HG03139 (cell line): ENCODE results near the gene PRLR.

ENCODE experiments used
- ATAC-seq: cut with Tn5 transposase; IDR thresholded peaks from one replicate; pipeline ENCODE4 v1.9.1; 2021; ENCODE audit not compliant: unreplicated experiment

PRLR gene

DNA sequence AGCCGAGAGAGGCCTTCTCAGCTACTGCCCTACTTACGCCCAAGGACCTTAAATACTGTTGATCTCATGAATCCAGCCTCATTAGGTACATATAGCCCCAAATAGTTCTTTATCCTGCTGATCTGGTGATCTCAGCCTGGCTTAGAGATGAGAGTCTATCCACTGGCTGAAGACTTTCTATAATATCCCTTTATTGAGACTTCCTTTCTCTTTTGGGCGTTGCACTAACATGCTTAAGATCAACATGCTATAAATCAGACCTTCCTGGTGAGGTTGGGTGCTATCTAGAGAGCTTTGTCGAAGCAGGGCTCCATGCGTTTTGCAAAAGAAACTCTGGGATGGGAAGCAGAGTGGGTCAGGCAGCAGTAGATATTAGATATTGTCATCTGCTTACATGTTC lies 138.6 kb downstream of the PRLR start:
- ATAC-seq, result no peak

DNA sequence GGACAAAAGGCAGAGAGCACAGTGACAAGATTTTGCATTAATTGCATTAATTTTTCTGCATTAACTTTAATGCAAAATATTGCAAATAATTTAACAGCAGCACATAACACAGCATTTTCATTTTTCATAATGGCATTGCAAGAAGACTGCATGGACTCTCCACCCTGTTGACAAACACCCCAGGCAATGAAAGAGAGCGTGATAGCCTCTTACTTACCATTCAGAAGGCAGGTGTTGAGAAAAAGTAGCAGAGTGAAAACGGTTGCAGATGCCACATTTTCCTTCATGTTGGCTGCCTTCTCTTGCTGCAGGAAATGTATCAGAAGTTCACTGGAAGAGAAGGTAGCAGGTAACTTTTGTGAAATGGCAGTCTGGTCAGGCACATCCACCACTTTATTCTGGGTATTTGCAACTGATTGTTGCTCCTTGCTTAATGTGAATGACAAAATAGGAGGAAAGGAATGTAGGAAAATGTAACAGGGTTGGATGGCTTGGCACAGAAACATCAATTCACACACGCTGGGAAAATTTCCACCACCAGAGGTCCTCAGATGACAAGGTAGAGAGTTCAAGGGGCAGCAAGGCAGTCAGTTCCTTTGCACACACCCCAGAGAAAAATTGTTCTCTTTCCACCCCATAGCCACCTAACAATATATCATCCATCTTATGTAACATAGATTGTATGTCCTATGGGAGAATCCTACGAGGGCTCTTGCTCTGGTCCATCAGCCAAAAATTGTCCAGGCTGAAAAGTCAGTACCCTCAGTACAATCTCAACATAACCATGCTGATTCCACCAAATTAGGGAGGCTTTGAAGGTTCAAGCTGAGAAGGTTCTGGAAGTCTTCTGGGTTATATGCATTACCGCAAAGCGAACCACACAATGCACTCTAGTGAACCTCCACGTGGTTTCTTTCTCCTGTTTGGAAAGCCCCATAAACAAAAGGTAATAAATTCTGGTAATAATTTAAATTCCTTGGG lies 140.7 kb downstream of the PRLR start:
- ATAC-seq, result no peak

DNA sequence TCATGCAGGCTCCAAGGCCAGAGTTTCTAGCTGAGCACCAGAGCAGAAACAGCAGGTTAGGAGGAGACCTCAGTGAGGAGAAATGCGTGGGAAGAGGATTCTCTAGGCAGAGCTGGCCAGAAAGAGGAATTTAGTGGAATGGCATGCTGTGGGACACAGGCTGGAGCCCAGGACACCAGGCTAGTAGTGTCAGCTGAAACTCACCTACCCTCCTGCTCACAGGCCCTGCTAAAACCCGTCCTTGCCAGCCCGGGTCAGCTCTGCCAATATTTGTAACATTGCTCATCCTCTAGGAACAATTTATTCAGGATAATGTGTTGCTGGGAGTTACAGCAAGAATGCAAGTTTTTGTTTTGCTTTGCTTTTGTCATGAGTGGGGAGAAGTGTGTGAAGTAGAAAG lies 142.3 kb downstream of the PRLR start:
- ATAC-seq, result no peak

DNA sequence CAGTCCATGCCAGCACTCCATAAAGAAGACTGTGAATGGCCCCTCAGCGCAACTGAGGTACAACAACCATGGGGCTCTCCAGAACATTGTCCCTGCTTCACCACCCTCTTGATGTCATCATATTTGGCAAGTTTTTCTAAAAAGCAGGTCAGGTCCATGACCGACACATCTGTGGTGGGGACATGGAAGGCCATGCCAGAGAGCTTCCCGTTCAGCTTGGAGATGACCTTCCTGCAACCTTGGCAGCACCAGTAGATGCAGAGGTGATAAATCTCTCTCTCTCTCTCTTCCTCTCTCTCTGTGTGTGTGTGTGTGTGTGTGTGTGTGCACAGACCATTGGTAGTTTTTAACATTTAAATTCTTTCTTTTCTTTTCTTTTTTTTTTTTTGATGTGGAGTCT lies 147.1 kb downstream of the PRLR start:
- ATAC-seq, result no peak

DNA sequence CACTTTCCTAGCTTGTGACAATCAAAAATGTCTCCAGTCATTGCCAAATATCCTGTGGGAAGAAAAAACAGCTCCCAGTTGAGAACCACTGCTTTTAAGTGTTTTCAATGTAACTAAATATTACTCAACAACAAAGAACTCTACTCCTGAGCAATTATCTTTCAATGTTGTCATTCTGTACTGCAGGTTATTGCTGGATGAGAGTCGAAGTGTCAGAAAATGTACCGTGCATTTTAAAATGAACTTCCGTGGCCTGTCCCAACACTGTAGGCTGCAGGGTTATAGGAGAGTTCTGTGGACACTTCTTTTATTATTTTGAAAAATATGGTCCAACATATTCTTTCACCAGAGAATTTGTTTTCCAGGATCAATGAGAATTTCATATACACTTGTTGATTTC lies 147.8 kb downstream of the PRLR start:
- no peak for ATAC-seq

DNA sequence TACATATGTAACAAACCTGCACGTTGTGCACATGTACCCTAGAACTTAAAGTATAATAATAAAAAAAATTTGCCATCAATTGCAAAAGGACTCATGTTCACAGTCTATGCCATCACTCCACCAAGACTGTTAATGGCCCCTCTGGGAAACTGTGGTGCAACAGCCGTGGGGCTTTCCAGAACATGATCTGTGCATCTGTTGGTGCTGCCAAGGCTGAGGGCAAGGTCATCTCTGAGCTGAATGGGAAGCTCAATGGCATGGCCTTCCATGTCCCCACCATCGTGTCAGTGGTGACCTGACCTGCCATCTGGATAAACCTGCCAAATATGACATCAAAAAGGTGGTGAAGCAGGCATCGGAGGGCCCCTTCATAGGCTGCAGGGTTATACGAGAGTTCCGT lies 149.2 kb downstream of the PRLR start:
- ATAC-seq, result no peak

DNA sequence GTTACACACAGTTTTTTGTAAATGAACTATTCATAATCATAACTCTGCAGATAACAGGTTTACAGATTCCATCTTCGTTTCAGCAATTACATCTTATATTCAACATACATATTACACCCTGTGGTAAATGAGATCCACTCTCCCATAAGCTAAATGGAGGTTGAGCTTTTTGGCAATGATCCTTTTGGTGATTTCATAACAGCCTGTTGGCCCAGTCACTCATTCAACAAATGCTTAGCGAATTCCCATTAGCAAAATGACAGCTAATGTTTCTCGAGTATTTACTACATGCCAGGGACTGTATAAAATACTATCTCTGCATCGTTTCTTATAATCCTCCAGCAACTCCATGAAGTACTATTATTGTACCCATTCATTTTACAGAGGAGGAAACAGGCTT lies 157.1 kb downstream of the PRLR start:
- ATAC-seq, result no peak

DNA sequence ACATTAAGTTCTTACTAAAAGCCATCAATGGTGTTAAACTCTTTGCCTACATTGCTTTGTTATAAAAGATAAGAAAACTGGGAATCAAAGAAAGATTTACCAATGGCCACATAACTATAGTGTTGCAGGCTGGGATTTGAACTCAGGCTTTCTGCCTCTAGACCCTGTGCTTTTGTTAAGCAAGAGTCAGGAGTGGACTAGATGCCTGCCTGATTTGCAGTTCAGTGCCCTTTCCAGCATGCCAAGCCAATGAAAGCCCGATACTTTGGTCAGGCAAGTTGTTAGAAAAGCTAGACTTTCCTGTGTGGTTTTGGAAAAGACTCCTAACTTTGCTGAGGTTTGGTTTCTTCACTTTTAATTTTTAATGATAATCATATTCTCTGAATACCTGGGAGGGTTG lies 161.1 kb downstream of the PRLR start:
- ATAC-seq, result no peak

DNA sequence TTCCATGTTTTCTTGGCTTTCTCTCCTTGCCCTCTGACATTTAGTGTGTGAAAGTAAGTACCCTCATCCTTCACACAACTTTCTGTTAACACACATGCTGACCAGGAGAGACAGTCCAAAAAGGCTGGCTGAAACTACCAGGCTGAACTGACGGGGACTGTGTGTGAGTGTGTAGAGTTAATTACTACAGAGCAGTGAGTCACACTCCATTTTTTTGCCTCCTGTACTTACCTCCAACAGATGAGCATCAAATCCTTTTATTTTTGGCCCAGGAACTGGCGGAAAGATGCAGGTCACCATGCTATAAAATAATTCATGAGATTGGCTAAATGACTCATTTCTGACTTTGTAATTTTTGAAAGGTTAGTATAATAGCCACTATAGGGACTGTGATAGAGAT lies 162.3 kb downstream of the PRLR start:
- no peak for ATAC-seq

DNA sequence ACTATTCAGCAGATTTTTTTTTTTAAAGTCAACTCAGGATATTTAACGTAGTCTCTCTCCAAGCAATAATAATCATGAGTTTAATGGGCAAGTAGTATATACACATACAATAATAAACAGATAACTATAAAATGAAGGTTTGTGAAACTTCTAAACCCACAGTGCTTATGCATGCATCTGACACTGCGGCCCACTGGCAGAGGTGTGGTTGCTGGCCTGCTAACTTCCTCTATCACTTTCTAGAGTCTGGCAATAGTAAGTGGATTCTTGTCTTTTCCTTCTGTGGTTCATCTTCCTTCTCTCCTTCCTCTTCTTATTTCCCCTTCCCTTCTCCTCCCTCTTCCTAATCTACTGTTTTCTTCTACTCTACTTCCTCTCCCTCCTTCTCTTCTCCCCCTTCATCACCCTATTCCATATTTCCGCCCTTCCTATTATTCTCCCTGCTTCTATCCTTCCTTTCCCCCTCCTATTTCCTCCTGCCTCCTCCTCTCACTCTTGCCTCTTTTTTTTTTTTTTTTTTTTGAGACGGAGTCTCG lies 164.0 kb downstream of the PRLR start:
- ATAC-seq, result peak; percentile 90

DNA sequence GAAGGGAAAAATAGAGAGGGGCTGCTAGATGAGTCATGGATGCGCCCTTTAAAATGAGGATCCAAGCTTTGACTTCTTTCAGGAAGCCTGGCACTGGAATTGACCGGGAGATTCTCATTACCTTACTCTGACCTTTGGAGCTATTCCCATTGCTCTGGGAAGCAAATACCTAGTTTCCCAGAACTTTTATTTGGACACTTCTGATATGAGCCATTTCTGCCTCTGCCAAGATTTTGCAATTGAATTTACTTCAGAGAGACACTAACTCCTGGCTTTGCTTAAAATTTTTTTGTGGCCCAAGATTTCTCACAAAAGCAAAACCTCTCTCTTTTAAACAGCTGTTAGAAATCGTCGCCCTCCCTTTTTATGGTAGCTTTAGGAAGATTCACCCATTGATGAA lies 166.9 kb downstream of the PRLR start:
- no peak for ATAC-seq

DNA sequence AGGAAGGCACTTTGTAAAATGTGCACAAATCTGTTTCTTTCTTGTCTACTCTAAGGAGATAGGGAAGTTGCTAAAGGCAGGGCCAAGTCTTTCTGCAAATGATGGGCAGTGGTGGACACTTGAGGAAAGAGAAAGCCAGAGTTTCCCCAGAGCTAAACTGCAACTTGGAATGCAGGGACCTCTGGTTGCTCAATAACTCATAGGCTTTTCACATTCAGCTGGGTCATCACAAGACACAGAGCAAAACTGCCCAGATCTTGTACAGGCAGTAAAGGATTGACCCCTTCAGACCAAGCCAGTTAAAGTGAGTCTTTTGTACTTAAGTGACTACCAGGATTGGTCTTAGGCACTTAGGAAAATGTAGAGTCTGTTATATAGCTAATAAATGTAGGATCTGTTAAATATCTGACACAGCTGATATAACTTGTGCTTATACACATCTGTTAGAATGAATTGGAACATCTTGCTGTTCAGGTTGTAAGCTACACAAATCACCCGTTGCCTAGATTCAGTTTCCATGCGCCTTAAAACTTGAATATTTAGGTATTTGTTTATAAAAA lies 169.0 kb downstream of the PRLR start:
- no peak for ATAC-seq

DNA sequence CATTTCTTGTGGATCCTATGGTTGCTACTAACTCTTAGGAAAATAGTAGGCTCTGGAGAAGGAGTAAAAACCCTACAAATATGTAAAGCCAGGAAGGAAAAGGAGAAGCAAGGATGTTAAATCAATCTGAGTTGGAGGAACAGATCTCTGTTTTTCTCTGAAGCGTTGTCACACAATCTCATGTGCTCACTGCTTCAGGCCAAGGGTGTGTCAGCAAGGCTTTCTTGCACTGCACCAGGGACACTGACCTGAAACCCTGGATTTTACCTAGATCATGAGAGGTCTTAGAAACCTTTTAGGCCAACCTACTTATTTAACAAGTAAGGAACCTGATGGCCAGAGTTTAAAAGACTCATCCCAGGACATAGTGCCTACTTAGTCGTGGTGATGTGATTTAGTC lies 170.1 kb downstream of the PRLR start:
- no peak for ATAC-seq

DNA sequence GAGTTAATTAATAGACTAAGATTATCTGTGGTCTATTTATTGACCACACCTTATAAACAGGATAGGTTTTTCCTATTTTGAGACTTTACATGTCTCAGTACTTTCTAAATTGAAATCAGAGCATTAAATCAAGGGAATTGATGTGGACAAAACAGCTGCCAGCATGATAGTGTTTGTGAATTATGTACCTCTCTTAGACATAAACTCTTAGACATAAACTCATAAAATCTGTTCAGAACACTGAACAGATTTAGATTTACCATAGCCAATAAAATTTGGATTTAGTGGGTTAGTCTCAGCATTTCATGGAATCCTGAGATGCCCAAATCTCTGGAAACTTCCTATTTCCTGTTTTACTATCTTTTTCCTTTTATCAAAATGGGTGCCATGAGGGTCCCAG lies 171.0 kb downstream of the PRLR start:
- no peak for ATAC-seq

DNA sequence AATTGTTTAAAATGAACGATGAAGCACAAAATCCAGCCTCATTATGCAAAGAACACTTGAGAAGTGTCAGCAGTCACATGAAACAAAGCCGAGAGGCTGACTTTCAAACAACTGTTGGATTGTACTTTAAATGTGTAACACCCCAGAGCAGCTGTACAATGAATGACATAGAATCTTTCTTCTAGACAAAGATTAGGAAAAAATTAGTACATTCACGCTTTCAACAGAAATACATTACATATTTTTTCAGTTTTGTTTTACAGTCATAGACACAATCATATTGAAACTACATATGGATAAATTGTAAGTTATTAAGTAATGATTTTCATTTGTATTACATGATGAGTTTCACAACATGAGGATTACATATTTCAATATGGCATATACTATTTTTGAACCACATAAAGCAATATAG lies 171.9 kb downstream of the PRLR start:
- peak; percentile 86 for ATAC-seq

DNA sequence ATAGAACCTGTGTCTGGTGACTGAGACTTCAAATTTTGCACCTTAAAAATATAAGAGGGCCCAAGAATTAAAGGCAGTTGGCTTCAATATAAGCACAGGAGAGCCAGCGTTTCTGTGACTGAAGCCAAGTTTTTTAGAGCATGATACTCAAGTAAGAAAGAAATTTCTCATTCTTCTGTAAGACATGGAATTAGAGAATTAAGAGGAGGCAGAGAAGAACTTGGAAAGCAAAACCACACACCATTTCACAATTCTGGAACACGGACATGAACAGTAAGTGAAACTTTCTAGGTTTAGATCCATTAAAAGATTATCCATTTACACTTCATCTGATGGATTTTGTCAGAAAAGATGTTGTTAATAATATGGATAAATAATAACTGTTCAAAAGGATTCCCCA lies 173.6 kb downstream of the PRLR start:
- ATAC-seq, result no peak

DNA sequence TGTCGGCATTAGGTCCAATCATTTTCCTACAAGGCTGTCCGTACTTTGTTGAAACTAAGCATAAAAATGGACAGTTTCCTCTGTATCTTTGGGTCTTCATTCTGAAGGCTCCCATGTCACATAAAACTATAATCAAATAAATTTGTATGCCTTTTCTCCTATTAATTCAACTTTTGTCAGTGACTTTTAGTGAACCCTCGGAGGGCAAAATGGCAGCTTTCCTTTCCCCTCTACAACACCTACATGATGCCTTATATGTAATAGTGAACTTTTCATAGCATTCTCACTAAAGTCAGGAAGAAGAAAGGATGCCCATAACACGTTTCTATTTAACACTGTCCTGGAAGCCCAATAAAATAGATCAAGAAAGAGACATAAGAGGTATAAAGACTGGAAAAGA lies 177.4 kb downstream of the PRLR start:
- ATAC-seq, result no peak

DNA sequence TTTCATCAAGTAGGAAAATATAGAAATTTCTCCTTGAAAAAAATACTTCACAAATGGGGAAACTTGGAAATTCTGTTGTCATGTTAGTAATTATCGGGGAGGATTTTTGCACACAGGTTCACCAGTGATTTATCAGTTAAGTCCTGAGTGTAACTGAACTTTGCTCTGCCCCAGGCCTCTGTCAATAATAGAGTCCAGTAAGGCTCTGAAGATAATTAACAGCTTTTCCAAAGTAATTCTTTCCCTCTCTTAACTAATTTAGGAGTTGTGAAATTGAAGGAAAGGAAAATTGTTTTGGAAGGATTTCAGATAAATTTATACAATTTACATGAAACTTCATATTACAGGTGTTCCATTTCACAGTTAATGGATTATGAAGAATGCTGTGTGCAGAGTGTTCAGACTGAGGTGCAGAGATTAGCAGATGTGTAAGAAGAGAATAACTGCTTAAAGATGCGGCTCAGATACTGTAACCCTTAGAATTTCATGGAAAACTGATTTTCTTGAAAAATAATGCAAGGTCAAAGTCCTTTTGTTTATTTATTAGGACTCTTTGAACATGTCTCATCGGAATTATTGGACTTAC lies 179.7 kb downstream of the PRLR start:
- ATAC-seq, result no peak

DNA sequence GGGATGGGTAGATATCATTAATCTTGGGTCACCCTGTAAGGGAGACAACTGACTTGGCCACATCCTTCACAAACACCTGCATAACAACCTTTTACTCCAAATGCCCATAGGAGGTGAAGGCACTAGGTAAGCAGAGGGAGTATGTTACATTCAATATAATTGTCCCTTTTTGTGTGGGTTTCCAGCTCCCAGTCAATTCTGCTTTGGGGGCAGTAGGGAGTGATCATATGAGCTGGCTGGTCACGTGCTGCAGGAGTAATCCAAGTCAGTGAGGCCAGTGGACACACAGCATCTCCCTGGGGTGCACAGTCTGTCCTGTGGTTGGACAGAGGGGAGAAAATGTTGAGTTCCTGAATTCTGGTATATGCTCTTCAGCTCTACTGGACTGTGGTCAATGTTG lies 181.4 kb downstream of the PRLR start:
- no peak for ATAC-seq

DNA sequence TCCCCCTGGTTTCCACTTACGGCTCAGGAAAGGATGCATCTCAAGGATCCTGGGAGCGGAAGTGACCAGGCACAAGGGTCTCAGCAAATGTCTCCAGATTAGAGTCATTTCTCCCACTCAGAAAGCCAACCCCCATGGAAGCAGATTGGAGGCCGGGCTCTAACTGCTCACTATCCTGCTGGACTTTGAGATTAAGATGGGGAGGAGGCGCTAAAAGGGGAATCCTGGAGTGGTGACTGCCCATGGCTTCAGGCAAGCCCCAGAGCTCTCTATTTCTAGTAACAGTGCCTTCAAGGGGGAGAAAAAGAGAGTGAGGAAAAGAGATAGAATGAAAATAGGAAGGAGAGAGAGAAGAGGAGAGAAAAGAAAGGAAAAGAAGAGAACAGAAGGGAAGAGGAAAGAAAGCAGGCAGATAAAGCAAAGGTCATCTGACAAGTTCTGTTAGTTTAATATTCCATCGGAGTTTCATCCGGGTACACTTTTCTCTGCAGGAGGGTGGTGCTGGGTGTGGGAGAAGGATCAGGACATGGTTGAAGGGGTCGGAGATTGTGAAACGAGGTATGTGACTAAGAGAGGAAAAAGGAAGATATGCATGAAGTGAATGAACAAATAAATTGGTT lies 182.4 kb downstream of the PRLR start, which contains the start of gene AGXT2:
Gene AGXT2 (minus strand): TSS at position 165 of the 620 bp plus-strand sequence. CDS start 57 bp downstream, at position 108.
- ATAC-seq, result no peak

DNA sequence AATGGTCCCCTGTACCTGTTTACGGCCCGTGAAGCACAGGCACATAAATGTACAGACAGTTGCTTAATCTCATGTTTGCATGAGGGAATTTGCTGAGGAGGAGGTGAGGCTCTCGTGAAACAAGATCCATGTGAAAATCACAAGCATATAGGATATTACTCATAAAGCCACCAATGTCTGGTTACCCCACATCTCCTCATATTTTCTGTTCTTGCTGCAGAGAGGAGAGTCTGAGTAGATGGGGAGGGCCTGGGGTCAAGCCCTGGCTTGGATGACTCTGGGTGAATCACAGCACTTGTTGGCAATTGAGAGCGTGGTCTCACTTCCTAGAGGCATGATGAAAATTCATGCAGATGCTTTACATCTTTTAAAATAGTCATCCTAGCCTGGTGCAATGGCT lies 183.5 kb downstream of the PRLR start:
- no peak for ATAC-seq
